Aorta (tissue), 5 donors: ENCODE measurements around the gene ANKH. TPM values are rescaled to one million over a fixed set of nuclear protein-coding genes. Genes with fewer than 3 reads are reported as not detected.

Experiments used
- ATAC-seq: fragments of 200-7000 bp; cut with Tn5 transposase; one replicate; pipeline ENCODE4 v1.9.1; 2022; ENCODE audit warnings: moderate library complexity; ENCODE audit not compliant: low FRiP score
- DNase-seq, 2 donors: peaks; one replicate each; pipeline ENCODE4 v3.0.0-alpha.2; 2020
- H3K27ac ChIP-seq, 2 donors: one replicate each; pipeline ENCODE4 v1.5.1; 2013; ENCODE audit warnings: low read length in 2 of 2, mild to moderate bottlenecking in 2 of 2, moderate library complexity in 2 of 2, control low read depth in 1 of 2, inconsistent platforms in 1 of 2, low read depth in 1 of 2
- H3K27me3 ChIP-seq, 2 donors: one replicate each; pipeline ENCODE4 v1.6.1; 2013; ENCODE audit warnings: control low read depth in 1 of 2, low read length in 1 of 2, mild to moderate bottlenecking in 1 of 2, moderate library complexity in 1 of 2; ENCODE audit not compliant: insufficient read depth in 2 of 2, control insufficient read depth in 1 of 2
- H3K36me3 ChIP-seq, 2 donors: one replicate each; pipeline ENCODE4 v1.6.1; 2013; ENCODE audit warnings: control low read depth in 1 of 2, low read length in 1 of 2, mild to moderate bottlenecking in 1 of 2; ENCODE audit not compliant: insufficient read depth in 2 of 2, control insufficient read depth in 1 of 2
- H3K4me1 ChIP-seq, 2 donors: one replicate each; pipeline ENCODE4 v1.6.1; 2013; ENCODE audit warnings: low read length in 2 of 2, control low read depth in 1 of 2, mild to moderate bottlenecking in 1 of 2, moderate library complexity in 1 of 2; ENCODE audit not compliant: insufficient read depth in 2 of 2, control insufficient read depth in 1 of 2
- H3K4me3 ChIP-seq, 2 donors: one replicate each; pipeline ENCODE4 v1.5.1; 2013; ENCODE audit warnings: low read length in 2 of 2, control low read depth in 1 of 2, mild to moderate bottlenecking in 1 of 2
- H3K9me3 ChIP-seq: one replicate; pipeline ENCODE4 v1.6.1; 2013; ENCODE audit warnings: mild to moderate bottlenecking, low read length; ENCODE audit not compliant: control insufficient read depth
- WGBS, 2 donors: extraction: QIAGEN DNeasy Blood & Tissue Kit; methylation state at CpG; one replicate each; pipeline ENCODE4 v1.1.7; 2013; 5-methylcytosine and 5-hydroxymethylcytosine counted together
- intact Hi-C, 2 donors: fragments of 100-400 bp; cut with DNase I; formaldehyde crosslinking; loops; one replicate each; pipeline versions ENCODE4 v1.14.2 to v1.15.0; 2022
- polyA plus RNA-seq, 2 donors: library from polyadenylated mRNA; stranded (reverse); fragments of 200-250 nt; gene quantifications; one replicate each; pipeline ENCODE4 v1.2.3, GENCODE V29; 2013
- total RNA-seq, 2 donors: library from RNA; stranded (reverse); fragmentation: NEBNext Ultra II Directional; extraction: Animal tissue kit (Norgen Biotek cat#: 25700); gene quantifications; one replicate each; pipeline ENCODE4 v1.2.1, GENCODE V29; 2021
- donor health status: healthy with polysubstance abuse.
- donor health status: Bipolar disorder and iron deficiency.
- donor health status: DM: no; HTN: no; CAD: no.
- donor health status: DM: no; HTN: no; CAD: no.
- donor health status: DM: yes; HTN: yes; CAD: no.

Gene ANKH
- total and polyA plus RNA-seq, 4 donors: 63.7 to 257 (median 167) TPM

DNA sequence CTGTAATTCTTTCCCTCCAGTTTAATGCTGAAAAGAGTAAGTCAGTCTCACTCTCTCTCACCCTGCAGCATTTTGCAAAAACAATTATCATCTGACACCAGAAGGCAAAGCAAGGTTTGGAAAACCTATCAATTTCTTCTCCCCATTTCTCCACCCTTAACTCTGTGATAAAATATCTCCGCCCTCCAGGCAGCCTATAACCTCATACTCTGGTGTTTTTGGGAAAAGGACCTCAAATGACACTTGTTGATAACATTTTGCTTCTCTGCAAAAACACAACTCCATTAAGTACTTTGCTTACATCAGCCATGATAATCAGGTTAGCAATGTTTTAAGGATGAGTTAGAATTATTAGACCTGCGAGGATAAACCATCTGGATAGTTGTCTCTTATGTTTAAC, 2.3 kb downstream of the ANKH start:
- no peak for DNase-seq
- Histone ChIP-seq H3K36me3 (no peaks in the 10 kb centered on the region), H3K27ac (no peak overlapping the region), H3K9me3 (no peaks in the 10 kb centered on the region), H3K4me1 (peaks cover 1 to 2% of the 10 kb centered on the region in 2 donors), H3K4me3 (peak overlapping the region; percentile 85 to 97), H3K27me3 (no peaks in the 10 kb centered on the region)
- 47 to 66% methylated on average over 2 of the region's 2 CpGs for WGBS, 2 donors
- intact Hi-C loops: loop anchor here in 1 of 2 donors (10.0 kb wide), 1 partner anchor 114 kb away; no protein-coding TSS in a partner anchor
- no peak for ATAC-seq

DNA sequence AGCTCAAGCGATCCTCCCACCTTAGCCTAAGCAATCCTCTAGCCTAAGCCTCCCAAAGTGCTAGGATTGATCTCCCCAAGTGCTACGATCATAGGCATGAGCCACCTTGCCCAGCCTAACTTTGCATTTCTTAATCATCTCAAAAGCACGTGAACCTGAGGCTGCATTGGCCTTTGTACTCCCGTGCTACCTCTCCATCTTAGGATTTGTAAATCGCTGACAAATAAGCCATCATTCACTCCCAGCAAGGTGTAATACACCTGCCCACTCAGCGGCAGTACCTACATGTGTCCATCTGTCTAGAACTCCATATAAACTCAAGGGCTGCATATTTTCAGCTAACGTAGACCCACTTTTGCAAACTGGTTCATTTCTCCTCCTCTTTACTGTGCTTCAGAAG, 2.8 kb downstream of the ANKH start:
- no peak for ATAC-seq
- H3K27me3 ChIP-seq: no peaks in the 10 kb centered on the region
- H3K36me3 ChIP-seq: no peaks in the 10 kb centered on the region
- H3K9me3 ChIP-seq: no peaks in the 10 kb centered on the region
- 69 to 77% methylated on average over 7 of the region's 7 CpGs for WGBS, 2 donors
- H3K4me1 ChIP-seq: peaks cover 3% of the 10 kb centered on the region in 2 donors
- intact Hi-C loops: loop anchor here in 1 of 2 donors (10.0 kb wide), 1 partner anchor 114 kb away; no protein-coding TSS in a partner anchor
- no peak overlapping the region for H3K27ac ChIP-seq
- no peak overlapping the region for H3K4me3 ChIP-seq
- DNase-seq: no peak

DNA sequence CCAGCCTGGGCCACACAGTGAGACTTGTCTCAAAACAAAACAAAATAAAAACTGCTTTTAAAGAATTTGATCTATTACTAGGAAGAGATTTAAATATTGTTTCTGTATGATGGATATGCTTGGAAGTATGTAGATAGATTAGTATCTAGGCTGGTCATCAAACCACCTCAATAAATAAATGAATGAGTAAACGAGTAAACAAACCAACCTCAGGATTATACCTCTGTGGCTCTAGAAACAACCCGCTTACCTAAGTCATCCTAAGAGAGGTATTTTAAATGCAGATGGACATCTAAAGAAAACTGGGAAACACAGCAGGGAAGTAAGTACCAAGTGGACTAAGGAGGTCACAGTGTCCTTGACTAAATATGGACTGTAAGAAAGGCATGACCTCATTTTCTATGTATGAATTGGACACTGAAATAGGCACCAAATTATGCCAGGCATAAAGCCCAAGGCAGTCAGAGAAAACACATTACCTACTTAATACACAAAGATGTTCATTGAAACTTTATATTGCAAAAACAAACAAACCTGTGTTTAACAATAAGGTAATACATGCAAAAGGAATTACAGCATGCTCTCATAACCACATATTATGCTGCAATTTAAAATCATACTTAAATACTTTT, 7.3 kb downstream of the ANKH start:
- Histone ChIP-seq H3K4me1 (peaks cover 11 to 14% of the 10 kb centered on the region in 2 donors), H3K27ac (peak overlapping the region; percentile 30 to 75), H3K27me3 (no peaks in the 10 kb centered on the region), H3K4me3 (no peak overlapping the region), H3K36me3 (no peaks in the 10 kb centered on the region), H3K9me3 (no peaks in the 10 kb centered on the region)
- DNase-seq (no peak), ATAC-seq (no peak)
- intact Hi-C loops: loop anchor here in 1 of 2 donors (5.0 to 10.0 kb wide), 2 partner anchors 47 to 109 kb away; no protein-coding TSS in a partner anchor
- 57 to 65% methylated on average over 2 of the region's 2 CpGs for WGBS, 2 donors

DNA sequence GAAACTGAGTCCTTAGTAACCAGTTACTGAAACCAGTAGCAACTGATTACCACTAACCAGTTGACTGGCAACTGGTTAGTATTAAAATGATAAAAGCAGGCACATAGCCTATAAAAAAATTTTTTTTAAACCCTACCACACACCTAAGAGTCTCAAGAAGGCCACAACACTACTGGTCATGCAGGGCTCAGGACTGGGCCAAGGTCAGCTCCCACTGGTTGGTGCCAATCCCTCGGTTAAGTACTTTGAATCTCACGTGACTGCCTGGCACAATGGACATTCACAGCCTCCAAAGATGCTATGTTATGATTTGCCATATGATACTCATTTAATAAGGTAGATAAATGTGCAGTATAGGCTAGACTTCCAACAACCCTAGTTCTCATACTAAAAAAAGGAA, 8.5 kb downstream of the ANKH start:
- Histone ChIP-seq H3K4me3 (no peak overlapping the region), H3K36me3 (no peaks in the 10 kb centered on the region), H3K27me3 (no peaks in the 10 kb centered on the region), H3K9me3 (no peaks in the 10 kb centered on the region), H3K4me1 (peaks cover 11 to 14% of the 10 kb centered on the region in 2 donors), H3K27ac (no peak overlapping the region)
- 6 to 18% methylated on average over 2 of the region's 2 CpGs for WGBS, 2 donors
- DNase-seq (no peak), ATAC-seq (peak; percentile 30)
- intact Hi-C loops: loop anchor here in 1 of 2 donors (5.0 to 10.0 kb wide), 2 partner anchors 46 to 108 kb away; no protein-coding TSS in a partner anchor

DNA sequence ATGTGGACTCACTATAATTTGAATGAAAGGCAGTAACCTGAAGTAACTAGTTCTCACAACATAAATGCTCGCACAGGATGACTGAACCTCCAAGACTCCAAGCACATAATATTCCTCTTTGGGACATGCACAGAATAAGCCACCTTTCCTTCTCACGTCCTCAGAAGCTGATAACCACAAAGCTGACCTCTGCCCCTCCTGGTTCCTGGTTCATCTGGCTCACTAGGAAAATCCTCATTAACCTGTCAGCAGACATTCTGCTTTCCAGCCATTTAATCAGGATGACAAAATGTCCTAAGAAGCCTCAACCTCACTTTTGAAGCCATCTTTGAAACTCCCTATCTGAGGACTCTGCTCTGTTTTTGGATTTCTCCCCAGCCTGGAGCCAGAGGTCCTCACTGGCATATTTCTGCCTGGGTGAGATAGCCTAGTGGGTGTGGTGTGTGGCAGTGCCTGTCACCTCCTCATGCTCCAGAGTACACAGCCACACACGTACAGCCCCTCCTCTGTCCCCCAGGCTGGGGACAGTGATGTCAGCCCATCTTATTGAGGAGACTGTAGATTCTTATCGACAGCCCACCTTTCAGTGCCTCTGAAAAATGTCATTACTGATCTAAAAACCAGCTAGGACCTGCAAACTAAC, 10.3 kb downstream of the ANKH start:
- H3K36me3 ChIP-seq: no peaks in the 10 kb centered on the region
- WGBS, 2 donors: 48 to 59% methylated on average over 4 of the region's 4 CpGs
- no peak for ATAC-seq
- H3K4me1 ChIP-seq: peaks cover 11 to 14% of the 10 kb centered on the region in 2 donors
- H3K27ac ChIP-seq: peak overlapping the region in 1 of 2 donors; percentile 57
- no peak overlapping the region for H3K4me3 ChIP-seq
- no peaks in the 10 kb centered on the region for H3K27me3 ChIP-seq
- DNase-seq: no peak
- H3K9me3 ChIP-seq: no peaks in the 10 kb centered on the region
- intact Hi-C loops: loop anchor here in 1 of 2 donors (5.0 to 10.0 kb wide), 2 partner anchors 44 to 106 kb away; no protein-coding TSS in a partner anchor

DNA sequence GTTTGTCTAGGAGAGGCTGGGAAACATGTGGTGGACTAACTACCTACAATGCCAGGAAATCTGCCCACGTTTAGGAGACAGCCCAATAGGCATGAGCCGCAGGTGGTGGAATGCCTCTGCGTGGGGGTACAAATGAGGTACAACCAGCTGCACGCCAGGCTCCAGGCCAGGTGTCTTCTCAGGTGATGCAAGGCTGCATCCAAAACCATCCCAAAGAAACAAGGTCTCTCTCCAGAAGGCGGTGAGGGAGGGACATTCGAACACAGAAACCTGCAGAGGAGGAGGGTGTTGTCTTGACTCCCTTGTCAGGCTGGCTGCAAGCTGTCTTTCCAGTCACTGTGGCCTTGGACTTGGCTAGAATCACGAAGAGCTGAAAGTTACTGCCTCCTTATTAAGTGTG, 11.6 kb downstream of the ANKH start:
- H3K27ac ChIP-seq: no peak overlapping the region
- H3K4me3 ChIP-seq: no peak overlapping the region
- no peaks in the 10 kb centered on the region for H3K36me3 ChIP-seq
- intact Hi-C loops: loop anchor here in 1 of 2 donors (5.0 to 10.0 kb wide), 2 partner anchors 43 to 105 kb away; no protein-coding TSS in a partner anchor
- H3K4me1 ChIP-seq: peaks cover 10 to 17% of the 10 kb centered on the region in 2 donors
- WGBS, 2 donors: 51 to 52% methylated on average over 7 of the region's 7 CpGs
- H3K27me3 ChIP-seq: no peaks in the 10 kb centered on the region
- no peak for ATAC-seq
- H3K9me3 ChIP-seq: no peaks in the 10 kb centered on the region
- DNase-seq: no peak

DNA sequence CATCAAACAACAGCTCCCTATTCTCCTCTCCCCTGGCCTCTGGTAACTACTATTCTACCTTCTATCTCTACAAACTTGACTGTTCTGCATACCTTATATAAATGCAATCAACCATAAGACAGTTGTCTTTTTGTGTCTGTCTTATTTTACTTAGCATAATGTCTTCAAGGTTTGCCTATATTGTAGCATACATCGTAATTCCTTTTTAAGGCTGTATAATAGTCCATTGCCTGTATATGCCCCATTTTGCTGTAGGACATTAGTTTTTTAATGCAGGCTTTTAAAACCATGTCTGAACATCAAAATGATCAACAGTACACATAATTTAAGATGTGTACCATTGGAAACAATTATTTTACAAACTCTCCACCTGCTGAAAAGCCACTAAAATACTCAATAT, 12.4 kb downstream of the ANKH start:
- peaks cover 10 to 15% of the 10 kb centered on the region in 2 donors for H3K4me1 ChIP-seq
- 97 to 100% methylated on average over 1 of the region's 1 CpG for WGBS, 2 donors
- ATAC-seq: no peak

DNA sequence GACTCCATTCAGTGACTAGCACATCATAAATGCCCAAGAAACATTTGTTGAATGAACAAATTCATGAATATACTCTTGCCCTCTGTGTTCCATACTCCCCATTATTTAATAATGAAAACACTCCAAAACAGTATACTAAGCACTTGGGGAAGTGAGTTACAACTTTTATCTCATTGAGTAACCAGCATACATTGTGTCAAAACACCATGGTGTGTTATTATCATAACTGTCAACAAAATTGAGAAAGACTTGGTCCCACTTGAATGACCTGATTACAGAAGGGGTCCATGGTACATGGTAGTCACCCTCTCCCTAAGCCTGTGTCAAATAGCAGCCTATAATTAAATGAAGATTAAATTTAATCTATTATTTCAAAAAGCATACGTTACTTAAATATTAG, 16.2 kb downstream of the ANKH start:
- H3K27ac ChIP-seq: no peak overlapping the region
- no peaks in the 10 kb centered on the region for H3K9me3 ChIP-seq
- DNase-seq (no peak), ATAC-seq (no peak)
- WGBS, 2 donors: 98 to 100% methylated on average over 1 of the region's 1 CpG
- no peaks in the 10 kb centered on the region for H3K36me3 ChIP-seq
- intact Hi-C loops: no loop called here
- no peaks in the 10 kb centered on the region for H3K27me3 ChIP-seq
- H3K4me1 ChIP-seq: peaks cover 0 to 4% of the 10 kb centered on the region in 2 donors
- no peak overlapping the region for H3K4me3 ChIP-seq

More for the DNA sequence above, 12.4 kb downstream of the ANKH start:
- H3K27ac ChIP-seq: no peak overlapping the region
- H3K36me3 ChIP-seq: no peaks in the 10 kb centered on the region
- no peak for DNase-seq
- intact Hi-C loops: no loop called here
- no peak overlapping the region for H3K4me3 ChIP-seq
- no peaks in the 10 kb centered on the region for H3K9me3 ChIP-seq
- no peaks in the 10 kb centered on the region for H3K27me3 ChIP-seq
